WTC11 (cell line): ENCODE measurements around the gene TERF2IP. TPM values are rescaled to one million over a fixed set of nuclear protein-coding genes. Genes with fewer than 3 reads are reported as not detected.

Experiments
- ATAC-seq: fragments of 200-7000 bp; cut with Tn5 transposase; 2 replicates; pipeline ENCODE4 v1.10.0; 2021; ENCODE audit warnings: mild to moderate bottlenecking, moderate library complexity
- CTCF ChIA-PET: fragments of 300-600 bp; sonication (Branson Sonifier 250); formaldehyde crosslinking; loops from one replicate; lab custom pipeline; 2021; ENCODE audit warnings: antibody characterized with exemption; lab: Charles Lee
- POLR2A ChIA-PET: fragments of 350-600 bp; sonication (Branson Sonifier 250); formaldehyde crosslinking; loops from one replicate; lab custom pipeline; 2021; ENCODE audit warnings: antibody characterized with exemption; lab: Charles Lee
- DNase-seq: peaks from one replicate; pipeline ENCODE4 v3.0.0; 2021; ENCODE audit warnings: low spot score
- H3K27ac Mint-ChIP-seq: 2 replicates; pipeline ENCODE4 v1.8.0; 2021; ENCODE audit warnings: mixed read lengths
- H3K27me3 Mint-ChIP-seq: 2 replicates; pipeline ENCODE4 v1.8.0; 2021; ENCODE audit warnings: low read depth, mild to moderate bottlenecking, moderate library complexity, mixed read lengths
- H3K36me3 Mint-ChIP-seq: 2 replicates; pipeline ENCODE4 v1.8.0; 2021; ENCODE audit warnings: mixed read lengths
- H3K4me1 Mint-ChIP-seq: 2 replicates; pipeline ENCODE4 v1.8.0; 2022; ENCODE audit warnings: mixed read lengths
- H3K4me3 Mint-ChIP-seq: 2 replicates; pipeline ENCODE4 v1.8.0; 2021; ENCODE audit warnings: mild to moderate bottlenecking, moderate library complexity, mixed read lengths
- H3K9me3 Mint-ChIP-seq: 2 replicates; pipeline ENCODE4 v1.8.0; 2021; ENCODE audit warnings: mixed read lengths
- CBFB ChIP-seq: sonication (generic); formaldehyde crosslinking; IDR thresholded peaks from 2 replicates; pipeline ENCODE4 v1.8.1; 2022; ENCODE audit warnings: mild to moderate bottlenecking, low read depth, missing genetic modification reagents
- FOXJ3 ChIP-seq: sonication (generic); formaldehyde crosslinking; IDR thresholded peaks from 2 replicates; pipeline ENCODE4 v1.9.0; 2021; ENCODE audit warnings: missing genetic modification reagents, mild to moderate bottlenecking, borderline replicate concordance
- GABPB1 ChIP-seq: sonication (generic); formaldehyde crosslinking; IDR thresholded peaks from 2 replicates; pipeline ENCODE4 v1.8.1; 2023; ENCODE audit warnings: mild to moderate bottlenecking, missing genetic modification reagents
- GRHL2 ChIP-seq: fragments of 250-450 bp; sonication (Bioruptor Pico); IDR thresholded peaks from 2 replicates; pipeline ENCODE4 v1.8.0; 2022; ENCODE audit warnings: mild to moderate bottlenecking, moderate library complexity; ENCODE audit not compliant: insufficient replicate concordance, severe bottlenecking
- IRF2 ChIP-seq: sonication (generic); formaldehyde crosslinking; IDR thresholded peaks from 2 replicates; pipeline ENCODE4 v1.8.0; 2022; ENCODE audit warnings: low read depth, missing genetic modification reagents, borderline replicate concordance
- KAT7 ChIP-seq: sonication (generic); formaldehyde crosslinking; IDR thresholded peaks from 2 replicates; pipeline ENCODE4 v1.8.1; 2023; ENCODE audit warnings: missing genetic modification reagents, mild to moderate bottlenecking, borderline replicate concordance
- RELA ChIP-seq: sonication (generic); formaldehyde crosslinking; IDR thresholded peaks from 2 replicates; pipeline ENCODE4 v1.8.1; 2022; ENCODE audit warnings: missing genetic modification reagents, mild to moderate bottlenecking, borderline replicate concordance
- SOX15 ChIP-seq: fragments of 250-450 bp; sonication (Bioruptor Pico); IDR thresholded peaks from 2 replicates; pipeline ENCODE4 v1.9.0; 2021; ENCODE audit warnings: mild to moderate bottlenecking
- TCF7 ChIP-seq: sonication (generic); formaldehyde crosslinking; IDR thresholded peaks from 2 replicates; pipeline ENCODE4 v1.8.0; 2022; ENCODE audit warnings: mild to moderate bottlenecking, low read depth, missing genetic modification reagents, moderate library complexity
- ZNF671 ChIP-seq: fragments of 250-450 bp; sonication (Bioruptor Pico); IDR thresholded peaks from 2 replicates; pipeline ENCODE4 v1.8.0; 2021; ENCODE audit warnings: mild to moderate bottlenecking
- total RNA-seq: library from RNA; stranded (reverse); gene quantifications from 3 replicates; pipeline ENCODE4 v1.2.3, GENCODE V29; 2021
- TF ChIP-seq, protein P1 (sequence below): sonication (generic); formaldehyde crosslinking; IDR thresholded peaks from 2 replicates; pipeline ENCODE4 v1.8.0; 2023; ENCODE audit warnings: missing genetic modification reagents
- TF ChIP-seq, protein P2 (sequence below): sonication (generic); formaldehyde crosslinking; IDR thresholded peaks from 2 replicates; pipeline ENCODE4 v1.8.1; 2022; ENCODE audit warnings: missing genetic modification reagents, borderline replicate concordance
- TF ChIP-seq, protein P3 (sequence below): sonication (generic); formaldehyde crosslinking; IDR thresholded peaks from 2 replicates; pipeline ENCODE4 v1.8.1; 2023; ENCODE audit warnings: mild to moderate bottlenecking, missing genetic modification reagents, moderate library complexity
- TF ChIP-seq, protein P4 (sequence below): sonication (generic); formaldehyde crosslinking; IDR thresholded peaks from 2 replicates; pipeline ENCODE4 v1.8.0; 2022; ENCODE audit warnings: mild to moderate bottlenecking, missing genetic modification reagents
- TF ChIP-seq, protein P5 (sequence below): sonication (generic); formaldehyde crosslinking; IDR thresholded peaks from 2 replicates; pipeline ENCODE4 v1.8.1; 2023; ENCODE audit warnings: mild to moderate bottlenecking, missing genetic modification reagents, borderline replicate concordance
- TF ChIP-seq, protein P6 (sequence below): sonication (generic); formaldehyde crosslinking; conservative IDR thresholded peaks from 2 replicates; pipeline ENCODE4 v1.8.1; 2023; ENCODE audit warnings: mild to moderate bottlenecking, low read depth, missing genetic modification reagents, moderate library complexity

Gene TERF2IP
- total RNA-seq, 1 experiment from 2014 or later = 14.7 TPM

DNA sequence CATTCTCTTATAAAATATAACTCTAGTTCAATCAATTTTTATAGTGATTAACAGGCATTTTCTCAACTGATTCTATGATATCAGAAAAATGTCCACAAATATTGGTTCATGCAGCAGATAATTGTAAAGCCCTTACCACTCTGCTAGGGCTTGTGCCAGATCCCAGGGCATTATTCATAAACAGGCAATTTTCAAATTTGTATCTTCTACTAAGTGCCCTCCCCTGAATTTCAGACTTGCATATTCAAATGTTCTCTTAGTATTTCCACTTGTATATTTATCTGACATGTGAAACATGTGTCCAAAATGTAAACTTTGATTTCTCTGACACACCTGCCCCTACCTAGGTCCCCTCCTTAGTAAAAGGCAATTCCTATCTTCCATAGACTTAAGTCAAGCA, 19.9 kb downstream of the TERF2IP start:
- no peak for ATAC-seq

DNA sequence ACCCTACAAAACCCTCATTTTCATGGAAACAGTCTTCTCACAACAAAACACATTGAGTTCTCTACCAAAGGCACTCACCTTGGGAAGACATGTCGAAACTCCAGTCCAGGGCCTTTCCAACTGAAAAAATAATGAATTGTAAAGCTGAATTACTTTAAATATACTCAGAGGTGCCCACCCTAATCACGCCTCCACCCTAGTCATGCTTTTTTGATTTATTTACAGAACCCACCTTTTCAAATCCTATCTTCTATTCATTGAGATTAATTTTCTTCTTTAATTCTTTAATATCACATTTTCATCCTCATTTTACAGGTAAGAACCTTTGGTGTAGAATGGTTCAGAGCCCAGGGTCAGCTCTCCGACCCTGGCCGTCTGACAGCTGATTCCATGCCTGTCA, 29.3 kb downstream of the TERF2IP start, which contains the start of gene CPHXL2:
TSS of gene CPHXL2 (minus strand) at position 101 of the 400 bp plus-strand sequence. CDS start at position 91, 10 bp downstream.
- Mint-ChIP-seq H3K9me3 (peaks cover 30% of the 10 kb centered on the region), H3K27ac (no peak within 1 kb of the TSS), H3K4me1 (no peaks in the 10 kb centered on the region; the same call in 1 of the 2 replicates), H3K4me3 (no peak within 1 kb of the TSS), H3K27me3 (no peaks in the 10 kb centered on the region; the same call in 1 of the 2 replicates), H3K36me3 (peaks cover 3% of the 10 kb centered on the region)
- ATAC-seq (no peak), DNase-seq (no peak)
- TF ChIP-seq GRHL2 (CRISPR knock-in tag) (no peak), RELA (CRISPR knock-in tag) (no peak), GABPB1 (CRISPR knock-in tag) (no peak)
- POLR2A ChIA-PET = no interaction called here
- CTCF ChIA-PET = no interaction called here

More for the DNA sequence above, 19.9 kb downstream of the TERF2IP start:
- DNase-seq = no peak
- Mint-ChIP-seq H3K27ac (no peak overlapping the region), H3K9me3 (peaks cover 46% of the 10 kb centered on the region), H3K4me3 (no peak overlapping the region), H3K36me3 (peaks cover 6% of the 10 kb centered on the region; the same call in 1 of the 2 replicates), H3K27me3 (no peaks in the 10 kb centered on the region; the same call in 1 of the 2 replicates), H3K4me1 (no peaks in the 10 kb centered on the region)
- no peak for TF ChIP-seq CBFB (CRISPR knock-in tag)
- no peak for TF ChIP-seq SOX15
- TF ChIP-seq FOXJ3 (CRISPR knock-in tag) = no peak
- TF ChIP-seq, protein P1, sequence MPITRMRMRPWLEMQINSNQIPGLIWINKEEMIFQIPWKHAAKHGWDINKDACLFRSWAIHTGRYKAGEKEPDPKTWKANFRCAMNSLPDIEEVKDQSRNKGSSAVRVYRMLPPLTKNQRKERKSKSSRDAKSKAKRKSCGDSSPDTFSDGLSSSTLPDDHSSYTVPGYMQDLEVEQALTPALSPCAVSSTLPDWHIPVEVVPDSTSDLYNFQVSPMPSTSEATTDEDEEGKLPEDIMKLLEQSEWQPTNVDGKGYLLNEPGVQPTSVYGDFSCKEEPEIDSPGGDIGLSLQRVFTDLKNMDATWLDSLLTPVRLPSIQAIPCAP (CRISPR knock-in tag) = no peak
- no peak for TF ChIP-seq ZNF671 (CRISPR knock-in tag)
- TF ChIP-seq, protein P2, sequence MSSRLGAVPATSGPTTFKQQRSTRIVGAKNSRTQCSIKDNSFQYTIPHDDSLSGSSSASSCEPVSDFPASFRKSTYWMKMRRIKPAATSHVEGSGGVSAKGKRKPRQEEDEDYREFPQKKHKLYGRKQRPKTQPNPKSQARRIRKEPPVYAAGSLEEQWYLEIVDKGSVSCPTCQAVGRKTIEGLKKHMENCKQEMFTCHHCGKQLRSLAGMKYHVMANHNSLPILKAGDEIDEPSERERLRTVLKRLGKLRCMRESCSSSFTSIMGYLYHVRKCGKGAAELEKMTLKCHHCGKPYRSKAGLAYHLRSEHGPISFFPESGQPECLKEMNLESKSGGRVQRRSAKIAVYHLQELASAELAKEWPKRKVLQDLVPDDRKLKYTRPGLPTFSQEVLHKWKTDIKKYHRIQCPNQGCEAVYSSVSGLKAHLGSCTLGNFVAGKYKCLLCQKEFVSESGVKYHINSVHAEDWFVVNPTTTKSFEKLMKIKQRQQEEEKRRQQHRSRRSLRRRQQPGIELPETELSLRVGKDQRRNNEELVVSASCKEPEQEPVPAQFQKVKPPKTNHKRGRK (CRISPR knock-in tag) = no peak
- POLR2A ChIA-PET = no interaction called here
- CTCF ChIA-PET = no interaction called here

DNA sequence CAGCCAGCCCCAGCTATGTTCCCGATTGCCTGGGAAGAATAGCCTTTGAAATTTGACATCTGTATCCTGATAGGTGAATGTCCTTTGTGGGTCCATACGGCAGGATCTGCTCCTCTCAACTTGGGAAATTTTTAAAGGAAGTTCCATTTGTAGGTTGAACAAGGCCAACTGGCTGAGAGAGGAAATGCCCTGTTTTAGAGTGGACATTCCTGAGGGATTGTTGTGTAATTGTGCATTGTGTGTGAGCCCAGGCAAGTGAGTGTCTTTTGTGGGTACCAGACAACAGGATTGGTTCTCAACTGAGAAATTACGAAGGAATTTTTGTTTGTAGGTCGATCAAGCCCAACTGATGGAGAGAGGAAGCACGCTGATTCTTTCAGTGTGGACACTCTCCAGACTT, 31.8 kb downstream of the TERF2IP start:
- Mint-ChIP-seq H3K36me3 (peaks cover 26% of the 10 kb centered on the region), H3K27me3 (peaks cover 3% of the 10 kb centered on the region; the same call in 1 of the 2 replicates), H3K9me3 (peaks cover 47% of the 10 kb centered on the region), H3K4me3 (no peak overlapping the region), H3K4me1 (no peaks in the 10 kb centered on the region; the same call in 1 of the 2 replicates), H3K27ac (no peak overlapping the region)
- TF ChIP-seq SOX15 (no peak), IRF2 (CRISPR knock-in tag) (no peak), TCF7 (CRISPR knock-in tag) (no peak)
- TF ChIP-seq, protein P3, sequence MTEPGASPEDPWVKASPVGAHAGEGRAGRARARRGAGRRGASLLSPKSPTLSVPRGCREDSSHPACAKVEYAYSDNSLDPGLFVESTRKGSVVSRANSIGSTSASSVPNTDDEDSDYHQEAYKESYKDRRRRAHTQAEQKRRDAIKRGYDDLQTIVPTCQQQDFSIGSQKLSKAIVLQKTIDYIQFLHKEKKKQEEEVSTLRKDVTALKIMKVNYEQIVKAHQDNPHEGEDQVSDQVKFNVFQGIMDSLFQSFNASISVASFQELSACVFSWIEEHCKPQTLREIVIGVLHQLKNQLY (CRISPR knock-in tag) = no peak
- ATAC-seq (no peak), DNase-seq (no peak)
- ChIA-PET CTCF (no interaction called here), POLR2A (no interaction called here)

DNA sequence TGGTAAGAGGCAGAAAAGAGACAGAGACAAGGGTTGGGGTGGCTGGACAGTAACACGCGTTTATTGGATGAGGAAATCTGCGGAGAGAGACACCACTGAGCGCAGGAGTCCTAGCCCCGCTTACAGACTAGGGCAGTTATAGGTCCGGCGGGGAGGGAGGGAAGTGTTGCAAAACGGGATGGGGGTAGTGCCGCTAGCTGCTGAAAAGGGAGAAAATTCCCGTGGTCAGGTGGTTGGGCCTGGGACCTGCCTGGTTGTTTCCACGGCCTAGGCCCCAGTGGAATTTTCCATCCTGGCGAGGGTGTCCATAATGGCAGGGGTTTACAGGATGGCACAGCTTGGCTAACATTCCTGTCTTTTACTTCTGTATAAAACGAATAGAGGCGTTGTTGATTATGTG, 34.7 kb downstream of the TERF2IP start:
- ChIA-PET POLR2A (no interaction called here), CTCF (no interaction called here)
- no peak overlapping the region for H3K27ac Mint-ChIP-seq
- H3K4me1 Mint-ChIP-seq = no peaks in the 10 kb centered on the region; the same call in 1 of the 2 replicates
- H3K4me3 Mint-ChIP-seq = no peak overlapping the region
- ATAC-seq (no peak), DNase-seq (no peak)
- peaks cover 55% of the 10 kb centered on the region for H3K9me3 Mint-ChIP-seq
- H3K36me3 Mint-ChIP-seq = peaks cover 37% of the 10 kb centered on the region
- peaks cover 4% of the 10 kb centered on the region; the same call in 1 of the 2 replicates for H3K27me3 Mint-ChIP-seq
- TF ChIP-seq, protein P4, sequence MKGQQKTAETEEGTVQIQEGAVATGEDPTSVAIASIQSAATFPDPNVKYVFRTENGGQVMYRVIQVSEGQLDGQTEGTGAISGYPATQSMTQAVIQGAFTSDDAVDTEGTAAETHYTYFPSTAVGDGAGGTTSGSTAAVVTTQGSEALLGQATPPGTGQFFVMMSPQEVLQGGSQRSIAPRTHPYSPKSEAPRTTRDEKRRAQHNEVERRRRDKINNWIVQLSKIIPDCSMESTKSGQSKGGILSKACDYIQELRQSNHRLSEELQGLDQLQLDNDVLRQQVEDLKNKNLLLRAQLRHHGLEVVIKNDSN (CRISPR knock-in tag) = no peak
- no peak for TF ChIP-seq KAT7 (CRISPR knock-in tag)
- TF ChIP-seq, protein P5, sequence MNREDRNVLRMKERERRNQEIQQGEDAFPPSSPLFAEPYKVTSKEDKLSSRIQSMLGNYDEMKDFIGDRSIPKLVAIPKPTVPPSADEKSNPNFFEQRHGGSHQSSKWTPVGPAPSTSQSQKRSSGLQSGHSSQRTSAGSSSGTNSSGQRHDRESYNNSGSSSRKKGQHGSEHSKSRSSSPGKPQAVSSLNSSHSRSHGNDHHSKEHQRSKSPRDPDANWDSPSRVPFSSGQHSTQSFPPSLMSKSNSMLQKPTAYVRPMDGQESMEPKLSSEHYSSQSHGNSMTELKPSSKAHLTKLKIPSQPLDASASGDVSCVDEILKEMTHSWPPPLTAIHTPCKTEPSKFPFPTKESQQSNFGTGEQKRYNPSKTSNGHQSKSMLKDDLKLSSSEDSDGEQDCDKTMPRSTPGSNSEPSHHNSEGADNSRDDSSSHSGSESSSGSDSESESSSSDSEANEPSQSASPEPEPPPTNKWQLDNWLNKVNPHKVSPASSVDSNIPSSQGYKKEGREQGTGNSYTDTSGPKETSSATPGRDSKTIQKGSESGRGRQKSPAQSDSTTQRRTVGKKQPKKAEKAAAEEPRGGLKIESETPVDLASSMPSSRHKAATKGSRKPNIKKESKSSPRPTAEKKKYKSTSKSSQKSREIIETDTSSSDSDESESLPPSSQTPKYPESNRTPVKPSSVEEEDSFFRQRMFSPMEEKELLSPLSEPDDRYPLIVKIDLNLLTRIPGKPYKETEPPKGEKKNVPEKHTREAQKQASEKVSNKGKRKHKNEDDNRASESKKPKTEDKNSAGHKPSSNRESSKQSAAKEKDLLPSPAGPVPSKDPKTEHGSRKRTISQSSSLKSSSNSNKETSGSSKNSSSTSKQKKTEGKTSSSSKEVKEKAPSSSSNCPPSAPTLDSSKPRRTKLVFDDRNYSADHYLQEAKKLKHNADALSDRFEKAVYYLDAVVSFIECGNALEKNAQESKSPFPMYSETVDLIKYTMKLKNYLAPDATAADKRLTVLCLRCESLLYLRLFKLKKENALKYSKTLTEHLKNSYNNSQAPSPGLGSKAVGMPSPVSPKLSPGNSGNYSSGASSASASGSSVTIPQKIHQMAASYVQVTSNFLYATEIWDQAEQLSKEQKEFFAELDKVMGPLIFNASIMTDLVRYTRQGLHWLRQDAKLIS = no peak
- TF ChIP-seq, protein P6, sequence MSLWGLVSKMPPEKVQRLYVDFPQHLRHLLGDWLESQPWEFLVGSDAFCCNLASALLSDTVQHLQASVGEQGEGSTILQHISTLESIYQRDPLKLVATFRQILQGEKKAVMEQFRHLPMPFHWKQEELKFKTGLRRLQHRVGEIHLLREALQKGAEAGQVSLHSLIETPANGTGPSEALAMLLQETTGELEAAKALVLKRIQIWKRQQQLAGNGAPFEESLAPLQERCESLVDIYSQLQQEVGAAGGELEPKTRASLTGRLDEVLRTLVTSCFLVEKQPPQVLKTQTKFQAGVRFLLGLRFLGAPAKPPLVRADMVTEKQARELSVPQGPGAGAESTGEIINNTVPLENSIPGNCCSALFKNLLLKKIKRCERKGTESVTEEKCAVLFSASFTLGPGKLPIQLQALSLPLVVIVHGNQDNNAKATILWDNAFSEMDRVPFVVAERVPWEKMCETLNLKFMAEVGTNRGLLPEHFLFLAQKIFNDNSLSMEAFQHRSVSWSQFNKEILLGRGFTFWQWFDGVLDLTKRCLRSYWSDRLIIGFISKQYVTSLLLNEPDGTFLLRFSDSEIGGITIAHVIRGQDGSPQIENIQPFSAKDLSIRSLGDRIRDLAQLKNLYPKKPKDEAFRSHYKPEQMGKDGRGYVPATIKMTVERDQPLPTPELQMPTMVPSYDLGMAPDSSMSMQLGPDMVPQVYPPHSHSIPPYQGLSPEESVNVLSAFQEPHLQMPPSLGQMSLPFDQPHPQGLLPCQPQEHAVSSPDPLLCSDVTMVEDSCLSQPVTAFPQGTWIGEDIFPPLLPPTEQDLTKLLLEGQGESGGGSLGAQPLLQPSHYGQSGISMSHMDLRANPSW (CRISPR knock-in tag) = no peak
